AG10803 (cell line): Measurements from ENCODE around the gene C2CD4D.

Experiments
- DNase-seq: peaks from one replicate; pipeline ENCODE4 v3.0.0; 2010; ENCODE audit warnings: low read depth
- H3K4me3 ChIP-seq: 2 replicates; pipeline ENCODE4 v1.5.1; 2011; ENCODE audit warnings: mild to moderate bottlenecking, low read length, control low read depth
- CTCF ChIP-seq: conservative IDR thresholded peaks from 2 replicates; pipeline ENCODE4 v1.5.1; 2011; ENCODE audit warnings: mild to moderate bottlenecking, low read length, control low read depth, inconsistent platforms

Gene C2CD4D

GRCh38 chr1:151799179-151800022, 40.2 kb downstream of the C2CD4D start:
- TF ChIP-seq CTCF: no peak
- no peak for DNase-seq
- no peak overlapping the region for H3K4me3 ChIP-seq

GRCh38 chr1:151798571-151798970, 41.0 kb downstream of the C2CD4D start:
- no peak overlapping the region for H3K4me3 ChIP-seq
- TF ChIP-seq CTCF: no peak
- no peak for DNase-seq

- H3K4me3 ChIP-seq: peak overlapping the region; percentile 74
- TF ChIP-seq CTCF: no peak
- no peak for DNase-seq
Observed at GRCh38 chr1:151790940-151791651, 48.5 kb downstream of the C2CD4D start.

- DNase-seq: peak; percentile 99
- TF ChIP-seq CTCF: peak; percentile 31
- H3K4me3 ChIP-seq: peak within 1 kb of the TSS; percentile 74
Observed at GRCh38 chr1:151790071-151790939, 49.3 kb downstream of the C2CD4D start, which contains the start of gene TDRKH. Gene TDRKH, minus strand, starts transcription at chr1:151790500. Its CDS starts 7,478 bp downstream, at chr1:151783022.
